ENCODE data around the gene CELF2.

Gene CELF2

DNA sequence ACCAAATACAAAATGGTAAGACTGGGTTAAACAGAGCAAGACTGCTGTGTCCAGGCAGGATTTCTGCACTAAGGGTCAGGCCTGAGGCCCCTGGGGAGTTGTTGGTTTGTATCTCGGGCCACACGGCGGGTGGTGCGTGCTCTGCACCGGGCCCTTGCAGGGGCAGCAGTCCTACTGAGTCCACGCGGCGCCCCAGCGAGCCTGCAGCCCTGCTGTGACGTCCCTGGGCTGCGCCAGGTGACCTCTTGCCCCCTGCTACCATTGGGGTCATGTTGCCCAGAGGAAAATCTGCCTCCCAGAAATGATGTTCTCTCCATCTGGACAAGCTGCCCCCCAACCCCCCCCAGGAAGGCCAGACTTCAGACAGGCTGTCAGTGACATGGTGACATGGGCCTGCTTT, 281.5 kb downstream of the CELF2 start:
- no peak overlapping the region for H3K4me3 ChIP-seq (ENCODE audit: low read depth, low read length)
- DNase-seq (ENCODE audit: low read depth), result no peak
- TF ChIP-seq POLR2A (IDR thresholded peaks at IDR 0.05; ENCODE audit: extremely low read depth, insufficient read length) (no peak), MYC (IDR thresholded peaks at IDR 0.05; ENCODE audit: low read depth, low read length) (no peak)
- TF ChIP-seq, protein P1, sequence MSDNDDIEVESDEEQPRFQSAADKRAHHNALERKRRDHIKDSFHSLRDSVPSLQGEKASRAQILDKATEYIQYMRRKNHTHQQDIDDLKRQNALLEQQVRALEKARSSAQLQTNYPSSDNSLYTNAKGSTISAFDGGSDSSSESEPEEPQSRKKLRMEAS (IDR thresholded peaks at IDR 0.05; ENCODE audit: low read depth, low read length), result no peak
- TF ChIP-seq, protein P2, sequence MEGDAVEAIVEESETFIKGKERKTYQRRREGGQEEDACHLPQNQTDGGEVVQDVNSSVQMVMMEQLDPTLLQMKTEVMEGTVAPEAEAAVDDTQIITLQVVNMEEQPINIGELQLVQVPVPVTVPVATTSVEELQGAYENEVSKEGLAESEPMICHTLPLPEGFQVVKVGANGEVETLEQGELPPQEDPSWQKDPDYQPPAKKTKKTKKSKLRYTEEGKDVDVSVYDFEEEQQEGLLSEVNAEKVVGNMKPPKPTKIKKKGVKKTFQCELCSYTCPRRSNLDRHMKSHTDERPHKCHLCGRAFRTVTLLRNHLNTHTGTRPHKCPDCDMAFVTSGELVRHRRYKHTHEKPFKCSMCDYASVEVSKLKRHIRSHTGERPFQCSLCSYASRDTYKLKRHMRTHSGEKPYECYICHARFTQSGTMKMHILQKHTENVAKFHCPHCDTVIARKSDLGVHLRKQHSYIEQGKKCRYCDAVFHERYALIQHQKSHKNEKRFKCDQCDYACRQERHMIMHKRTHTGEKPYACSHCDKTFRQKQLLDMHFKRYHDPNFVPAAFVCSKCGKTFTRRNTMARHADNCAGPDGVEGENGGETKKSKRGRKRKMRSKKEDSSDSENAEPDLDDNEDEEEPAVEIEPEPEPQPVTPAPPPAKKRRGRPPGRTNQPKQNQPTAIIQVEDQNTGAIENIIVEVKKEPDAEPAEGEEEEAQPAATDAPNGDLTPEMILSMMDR (IDR thresholded peaks at IDR 0.05; ENCODE audit: low read depth, low read length), result no peak

DNA sequence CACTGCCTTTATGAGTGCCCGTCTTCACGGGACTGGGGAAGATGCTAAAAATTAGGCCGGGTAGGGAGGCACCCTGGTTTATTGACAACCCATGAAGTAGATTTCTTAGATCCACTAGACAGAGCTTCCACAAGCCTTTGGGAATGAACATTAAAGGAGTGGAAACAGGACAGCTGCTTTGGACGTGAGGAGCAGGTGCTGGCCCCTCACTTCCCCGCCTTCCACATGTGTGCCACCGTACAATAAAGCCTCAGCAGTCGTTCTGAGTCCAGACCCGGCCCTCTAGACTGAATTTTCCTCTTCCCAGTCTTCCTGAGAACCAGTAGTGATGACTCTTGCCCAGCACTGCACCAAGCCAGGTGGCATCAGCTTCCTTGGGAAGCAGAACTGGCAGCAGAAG, 282.4 kb downstream of the CELF2 start:
- TF ChIP-seq MYC (IDR thresholded peaks at IDR 0.05; ENCODE audit: low read depth, low read length) (no peak), POLR2A (IDR thresholded peaks at IDR 0.05; ENCODE audit: extremely low read depth, insufficient read length) (no peak)
- TF ChIP-seq, protein P1 (IDR thresholded peaks at IDR 0.05; ENCODE audit: low read depth, low read length), result no peak
- TF ChIP-seq, protein P2 (IDR thresholded peaks at IDR 0.05; ENCODE audit: low read depth, low read length), result no peak
- no peak for DNase-seq (ENCODE audit: low read depth)

DNA sequence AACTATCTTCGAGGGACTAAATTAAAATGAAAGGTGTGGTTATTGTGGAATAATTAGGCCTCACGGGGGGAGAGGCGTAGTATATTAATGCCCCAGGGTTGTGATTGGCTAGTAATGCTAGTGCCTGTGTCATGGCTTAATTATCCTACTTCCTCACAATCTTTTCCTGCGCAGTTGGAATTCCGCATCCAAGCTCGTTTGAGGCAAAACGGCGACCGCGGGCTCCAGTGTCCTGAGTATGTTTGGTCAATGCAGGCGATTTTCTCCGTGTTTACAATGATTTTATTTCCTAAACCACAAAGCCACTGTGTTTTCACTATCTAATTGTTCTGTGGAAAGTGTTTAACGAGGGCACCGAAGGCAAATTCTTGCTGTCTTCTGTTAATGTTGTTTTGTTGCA, 282.9 kb downstream of the CELF2 start:
- no peak overlapping the region for H3K4me3 ChIP-seq (ENCODE audit: low read depth, low read length)
- no peak for DNase-seq (ENCODE audit: low read depth)
- TF ChIP-seq MYC (IDR thresholded peaks at IDR 0.05; ENCODE audit: low read depth, low read length), result no peak
- TF ChIP-seq, protein P2 (IDR thresholded peaks at IDR 0.05; ENCODE audit: low read depth, low read length), result no peak
- TF ChIP-seq, protein P1 (IDR thresholded peaks at IDR 0.05; ENCODE audit: low read depth, low read length), result no peak
- no peak for TF ChIP-seq POLR2A (IDR thresholded peaks at IDR 0.05; ENCODE audit: extremely low read depth, insufficient read length)

More for the DNA sequence above, 282.4 kb downstream of the CELF2 start:
- H3K4me3 ChIP-seq (ENCODE audit: low read depth, low read length), result no peak overlapping the region

DNA sequence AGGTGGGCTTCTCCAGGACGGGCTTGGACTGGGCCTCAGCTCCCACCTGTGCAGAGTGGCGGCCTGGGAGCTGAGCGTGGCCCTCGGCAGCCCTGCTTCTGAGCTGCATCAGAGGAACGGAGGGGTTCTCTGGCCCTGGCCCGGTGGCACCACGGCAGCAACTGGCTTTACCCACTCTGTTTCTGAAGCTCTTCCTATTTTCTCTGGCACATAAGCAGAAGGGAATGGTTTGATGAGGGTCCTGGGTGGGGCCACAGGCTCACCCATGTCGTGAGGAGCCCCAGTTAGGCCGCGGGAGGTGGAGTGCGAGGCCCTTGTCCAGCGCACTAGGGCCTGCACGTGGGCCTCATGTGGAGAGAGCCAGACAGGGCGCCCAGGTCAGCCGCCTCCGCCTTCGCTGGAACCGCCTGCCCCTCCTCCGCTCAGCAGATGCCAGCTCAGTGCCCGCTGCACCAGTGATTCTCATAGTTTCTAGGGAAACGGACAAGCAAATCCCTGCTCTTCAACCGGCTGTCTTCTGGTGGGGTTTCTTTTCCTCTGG, 284.0 kb downstream of the CELF2 start:
- no peak for DNase-seq (ENCODE audit: low read depth)
- no peak overlapping the region for H3K4me3 ChIP-seq (ENCODE audit: low read depth, low read length)
- TF ChIP-seq, protein P2 (IDR thresholded peaks at IDR 0.05; ENCODE audit: low read depth, low read length), result no peak
- TF ChIP-seq, protein P1 (IDR thresholded peaks at IDR 0.05; ENCODE audit: low read depth, low read length), result no peak

DNA sequence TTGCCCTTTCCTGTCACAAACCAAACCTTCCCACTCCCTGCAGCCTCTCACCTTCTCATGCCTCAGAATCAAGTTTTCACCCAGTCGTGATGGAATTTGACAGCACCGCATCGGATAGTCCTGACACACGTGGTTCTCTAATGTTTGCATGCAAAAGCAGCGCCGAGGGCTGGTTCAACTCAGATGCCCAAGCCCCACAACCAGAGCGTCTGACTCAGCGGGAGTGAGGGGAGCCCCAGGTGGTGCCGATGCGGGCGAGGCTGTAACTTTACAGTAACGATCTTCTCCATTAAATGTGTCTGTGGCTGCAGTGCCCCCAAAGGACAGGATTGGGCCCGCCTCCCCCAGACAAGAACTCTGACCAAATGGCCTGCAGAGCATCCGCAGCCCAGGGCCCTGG, 284.5 kb downstream of the CELF2 start:
- TF ChIP-seq, protein P1 (IDR thresholded peaks at IDR 0.05; ENCODE audit: low read depth, low read length), result no peak
- TF ChIP-seq MYC (IDR thresholded peaks at IDR 0.05; ENCODE audit: low read depth, low read length), result no peak
- TF ChIP-seq, protein P2 (IDR thresholded peaks at IDR 0.05; ENCODE audit: low read depth, low read length), result no peak
- TF ChIP-seq POLR2A (IDR thresholded peaks at IDR 0.05; ENCODE audit: extremely low read depth, insufficient read length), result no peak
- H3K4me3 ChIP-seq (ENCODE audit: low read depth, low read length), result no peak overlapping the region
- DNase-seq (ENCODE audit: low read depth), result no peak

Measured in NB4 (cell line).